GM18870 (cell line): ENCODE data around the gene ADO.
A peak's percentile ranks its signal among the peaks of the same experiment; 100 is the strongest.

ENCODE experiments used
- ATAC-seq: cut with Tn5 transposase; IDR thresholded peaks from one replicate; pipeline ENCODE4 v1.9.1; 2021; ENCODE audit warnings: moderate library complexity; ENCODE audit not compliant: unreplicated experiment

ADO gene

DNA sequence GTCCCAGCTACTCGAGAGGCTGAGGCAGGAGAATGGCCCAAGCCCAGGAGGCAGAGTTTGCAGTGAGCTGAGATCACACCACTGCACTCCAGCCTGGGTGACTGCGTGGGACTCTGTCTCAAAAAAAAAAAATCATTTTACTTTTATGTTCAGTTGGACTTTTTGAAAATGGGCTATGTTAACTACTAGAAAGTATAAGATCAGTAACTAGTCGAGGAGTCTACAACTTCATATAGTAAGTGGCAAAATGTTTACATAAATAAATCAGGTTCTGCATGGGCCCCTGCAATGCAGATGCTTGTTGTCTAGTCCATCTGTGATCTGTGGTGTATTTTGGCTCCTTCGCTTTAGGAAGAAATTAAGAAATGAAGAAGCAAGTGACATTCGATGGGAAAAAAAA lies 12.3 kb upstream of the ADO start:
- ATAC-seq: no peak

DNA sequence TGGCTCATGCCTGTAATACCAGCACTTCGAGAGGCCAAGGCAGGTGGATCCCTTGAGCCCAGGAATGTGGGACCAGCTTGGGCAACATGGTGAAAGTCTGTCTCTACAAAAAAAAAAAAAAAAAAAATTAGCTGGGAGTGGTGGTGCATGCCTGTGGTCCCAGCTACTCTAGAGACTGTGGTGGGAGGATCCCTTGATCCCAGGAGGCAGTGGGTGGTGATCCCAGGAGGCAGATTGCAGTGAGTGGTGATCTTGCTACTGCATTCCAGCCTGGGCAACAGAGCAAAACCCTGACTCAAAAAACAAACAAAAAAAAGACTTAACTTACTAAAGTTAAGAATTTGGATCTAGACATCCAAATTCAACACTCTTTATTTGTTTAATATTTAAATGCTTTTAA lies 10.2 kb upstream of the ADO start:
- ATAC-seq: no peak

DNA sequence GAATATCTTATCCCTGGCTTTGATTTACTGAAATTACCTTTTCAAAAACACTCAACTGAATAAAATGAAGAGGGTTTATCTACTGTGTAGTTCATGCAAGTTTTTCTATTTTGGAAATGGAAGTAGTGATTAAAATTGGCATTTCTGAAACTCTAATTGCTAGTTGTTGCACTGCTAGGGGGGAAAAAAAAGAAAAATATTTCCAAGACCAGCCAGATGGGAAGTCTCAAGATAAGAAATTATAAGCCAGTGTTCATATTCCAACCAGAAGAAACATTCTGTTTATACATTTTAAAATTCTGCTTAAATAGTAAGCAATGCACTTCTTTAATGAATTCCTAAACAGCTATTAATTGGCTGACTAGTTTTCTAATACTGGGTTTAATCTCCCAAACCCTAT lies 9.4 kb upstream of the ADO start:
- ATAC-seq: no peak

DNA sequence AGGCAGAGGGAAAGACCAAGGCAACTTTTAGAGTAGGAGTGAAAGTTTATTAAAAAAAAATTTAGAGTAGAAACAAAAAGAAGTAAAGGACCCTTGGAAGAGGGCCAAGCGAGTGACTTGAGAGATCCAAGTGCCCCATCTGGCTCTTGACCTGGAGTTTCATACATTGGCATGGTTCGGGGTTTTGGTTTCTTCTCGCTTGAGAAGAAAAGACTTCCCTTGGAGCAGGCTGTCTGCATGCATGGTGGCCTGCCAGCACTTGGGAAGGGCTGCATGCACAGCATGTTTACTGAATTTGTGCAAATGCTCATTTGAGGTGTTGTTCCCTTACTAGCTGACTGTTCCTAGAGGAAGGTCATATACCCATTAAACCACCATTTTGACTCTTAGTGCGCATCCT lies 8.8 kb upstream of the ADO start:
- ATAC-seq: no peak

DNA sequence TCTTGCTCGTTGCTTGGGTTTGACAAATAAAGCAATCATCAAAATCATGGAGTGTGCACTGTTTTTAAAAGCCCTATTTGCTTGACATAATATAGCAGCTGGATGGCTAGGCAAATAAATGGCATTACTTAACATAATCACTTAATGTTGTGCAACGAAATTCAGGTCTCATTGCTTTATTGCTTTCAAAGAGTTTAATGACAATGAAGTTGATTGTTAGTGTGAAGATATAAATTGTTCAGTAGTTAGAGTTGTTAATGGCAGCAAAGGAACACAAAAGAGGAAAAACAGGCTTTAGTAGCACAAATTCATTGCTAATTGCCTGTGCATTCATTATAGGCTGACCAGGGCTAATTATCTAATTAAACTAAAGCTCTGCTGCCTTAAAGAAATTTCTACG lies 7.6 kb upstream of the ADO start:
- no peak for ATAC-seq

DNA sequence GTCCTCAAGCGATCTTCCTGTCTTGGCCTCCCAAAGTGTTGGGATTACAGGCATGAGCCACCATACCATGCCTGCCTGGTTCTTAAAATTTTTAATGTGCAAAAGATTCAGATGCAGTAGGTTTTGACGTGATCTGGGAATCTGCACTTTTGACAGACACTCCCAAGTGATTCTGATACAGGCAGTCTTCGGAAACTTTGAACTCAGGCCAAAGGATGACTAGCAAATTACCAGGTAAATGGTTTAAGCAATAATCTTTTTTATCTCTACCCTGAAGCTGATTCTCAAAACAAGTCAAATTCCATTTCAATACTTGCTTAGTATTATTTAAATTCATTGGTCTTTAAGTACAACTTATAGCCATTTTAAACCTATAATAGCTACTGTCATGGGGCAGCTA lies 2.6 kb upstream of the ADO start:
- no peak for ATAC-seq

DNA sequence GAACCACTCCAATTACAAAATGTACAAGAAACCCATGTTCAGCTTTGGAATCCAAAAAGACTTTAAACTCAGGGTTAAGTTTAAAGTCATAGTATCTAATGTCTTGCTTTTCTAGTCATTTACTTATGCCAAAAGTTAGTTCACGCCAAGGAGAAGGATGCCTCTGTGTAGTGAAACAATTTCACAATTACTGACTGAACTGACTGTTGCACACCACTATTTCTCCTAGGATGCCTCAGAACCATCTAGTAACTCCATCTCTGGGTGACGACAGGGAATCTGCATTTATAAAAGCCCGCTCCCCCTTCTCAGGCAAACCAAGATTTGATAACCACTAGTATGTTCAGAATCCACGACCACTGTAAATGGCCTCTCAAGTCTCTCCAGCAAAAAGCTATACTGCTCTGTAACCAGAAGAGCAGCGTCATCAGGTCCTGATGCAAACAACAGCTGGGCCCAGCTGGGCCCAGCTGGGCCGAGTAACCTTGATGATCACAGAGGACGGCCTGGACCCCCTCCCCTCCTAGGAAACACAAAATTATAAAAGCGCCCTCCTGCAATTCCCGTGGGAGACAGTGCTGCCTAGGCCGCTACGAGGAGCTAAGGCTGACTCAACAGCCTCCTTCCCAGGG lies 680 bp upstream of the ADO start:
- ATAC-seq: no peak

DNA sequence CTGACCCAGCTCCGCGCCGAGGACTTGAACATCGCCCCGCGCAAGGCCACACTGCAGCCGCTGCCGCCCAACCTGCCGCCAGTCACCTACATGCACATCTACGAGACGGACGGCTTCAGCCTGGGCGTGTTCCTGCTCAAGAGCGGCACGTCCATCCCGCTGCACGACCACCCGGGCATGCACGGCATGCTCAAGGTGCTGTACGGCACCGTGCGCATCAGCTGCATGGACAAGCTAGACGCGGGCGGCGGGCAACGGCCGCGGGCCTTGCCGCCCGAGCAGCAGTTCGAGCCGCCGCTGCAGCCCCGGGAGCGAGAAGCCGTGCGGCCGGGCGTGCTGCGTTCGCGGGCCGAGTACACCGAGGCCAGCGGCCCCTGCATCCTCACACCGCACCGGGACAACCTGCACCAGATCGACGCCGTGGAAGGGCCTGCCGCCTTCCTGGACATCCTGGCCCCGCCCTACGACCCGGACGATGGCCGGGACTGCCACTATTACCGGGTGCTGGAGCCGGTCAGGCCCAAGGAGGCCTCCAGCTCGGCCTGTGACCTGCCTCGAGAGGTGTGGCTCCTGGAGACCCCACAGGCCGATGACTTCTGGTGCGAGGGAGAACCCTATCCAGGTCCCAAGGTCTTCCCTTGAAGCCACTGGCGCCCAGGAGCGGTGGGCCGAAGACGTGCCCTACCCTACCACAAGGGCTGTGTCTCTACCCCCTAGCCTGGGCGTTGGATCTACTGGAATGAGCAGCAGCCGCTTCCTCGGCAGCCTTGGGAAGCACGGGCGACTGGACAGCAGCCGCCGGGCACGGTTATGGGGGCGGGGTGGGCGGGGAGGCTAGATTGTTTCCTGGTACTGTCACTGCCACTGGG lies 945 bp downstream of the ADO start:
- peak; percentile 20 for ATAC-seq

DNA sequence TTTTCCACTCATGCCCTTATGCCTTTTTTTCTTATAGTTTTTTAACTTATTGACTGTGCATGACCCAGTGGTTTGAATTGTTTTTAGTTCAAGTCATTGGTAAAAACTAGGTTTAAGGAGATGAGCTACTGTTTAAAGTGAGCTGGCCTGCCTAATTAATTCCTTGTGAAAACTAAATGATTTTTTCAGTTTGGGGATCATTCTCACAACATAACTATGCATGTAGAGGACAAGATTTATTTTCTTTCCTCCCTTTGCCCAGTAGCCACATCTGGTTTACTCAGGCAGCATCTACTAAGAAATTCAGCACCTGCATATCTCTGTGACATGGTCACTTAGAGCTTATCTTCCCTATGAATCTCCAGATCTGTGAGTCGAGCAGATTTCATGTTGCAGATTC lies 1.7 kb downstream of the ADO start:
- no peak for ATAC-seq

DNA sequence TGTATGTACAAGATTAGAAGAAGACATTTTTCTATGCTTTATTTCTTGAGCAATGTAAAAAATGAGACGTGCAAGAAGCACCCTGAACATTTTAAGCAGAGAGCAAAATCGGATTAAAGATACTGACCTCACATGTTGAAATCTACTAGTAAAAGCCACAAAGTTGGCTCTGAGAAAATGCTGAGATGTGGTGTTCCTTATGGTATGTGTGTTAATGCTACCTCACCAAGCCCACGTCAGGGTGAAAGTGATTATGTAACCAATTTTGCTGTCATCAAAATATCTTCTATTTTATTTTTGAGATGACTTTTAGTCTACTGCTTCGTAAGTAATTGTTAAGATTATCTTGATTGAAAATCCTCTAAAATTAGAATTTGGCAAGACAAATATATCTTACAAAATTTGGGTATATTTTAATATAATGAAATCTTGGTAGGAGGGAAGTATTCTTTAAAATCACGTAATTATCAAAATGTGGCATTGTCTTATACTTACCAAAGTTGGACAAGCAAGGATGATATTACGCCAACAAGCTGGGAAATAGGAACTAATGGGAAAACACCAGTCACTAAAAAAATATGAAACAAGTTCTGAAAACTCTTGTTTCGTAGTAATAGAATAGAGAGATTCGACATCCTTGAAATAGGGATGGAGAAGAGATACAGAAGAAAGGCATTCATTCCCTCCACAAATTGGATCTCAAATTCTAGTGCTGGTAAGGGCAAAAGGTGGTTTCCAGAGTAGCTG lies 5.8 kb downstream of the ADO start:
- ATAC-seq: no peak

DNA sequence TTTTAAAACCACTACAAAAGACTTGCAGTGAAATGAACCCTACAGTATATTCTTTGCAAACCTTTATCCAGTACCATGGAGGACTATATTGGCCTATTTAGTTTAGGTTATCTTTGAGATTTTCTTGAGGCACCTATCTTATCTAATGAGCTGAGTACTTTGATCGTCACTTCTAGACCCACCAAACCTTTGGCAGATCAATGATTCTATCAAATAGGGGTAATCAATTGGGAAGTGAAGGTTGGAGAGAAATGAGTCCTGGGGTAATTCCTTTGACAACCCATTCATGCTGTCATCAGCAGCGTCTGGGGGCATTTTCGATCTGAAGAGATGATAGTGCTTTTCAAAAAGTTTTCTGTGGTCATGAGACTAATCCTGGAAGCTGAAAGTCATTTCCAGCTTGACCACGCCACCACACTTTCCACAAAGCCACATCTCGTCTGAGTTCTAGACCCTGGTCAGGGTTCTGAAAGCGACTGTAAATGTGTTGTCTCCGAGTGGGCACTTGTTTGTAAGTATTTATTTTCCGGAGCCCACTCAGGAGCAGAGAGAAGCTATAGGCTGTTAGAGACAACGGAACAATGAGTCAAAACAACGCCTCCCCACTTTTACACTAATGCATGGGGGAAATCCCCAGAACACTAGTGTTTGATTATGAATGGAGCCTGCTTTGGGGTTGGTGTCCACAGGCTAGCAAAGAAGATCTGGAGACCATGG lies 6.8 kb downstream of the ADO start:
- peak; percentile 52 for ATAC-seq

DNA sequence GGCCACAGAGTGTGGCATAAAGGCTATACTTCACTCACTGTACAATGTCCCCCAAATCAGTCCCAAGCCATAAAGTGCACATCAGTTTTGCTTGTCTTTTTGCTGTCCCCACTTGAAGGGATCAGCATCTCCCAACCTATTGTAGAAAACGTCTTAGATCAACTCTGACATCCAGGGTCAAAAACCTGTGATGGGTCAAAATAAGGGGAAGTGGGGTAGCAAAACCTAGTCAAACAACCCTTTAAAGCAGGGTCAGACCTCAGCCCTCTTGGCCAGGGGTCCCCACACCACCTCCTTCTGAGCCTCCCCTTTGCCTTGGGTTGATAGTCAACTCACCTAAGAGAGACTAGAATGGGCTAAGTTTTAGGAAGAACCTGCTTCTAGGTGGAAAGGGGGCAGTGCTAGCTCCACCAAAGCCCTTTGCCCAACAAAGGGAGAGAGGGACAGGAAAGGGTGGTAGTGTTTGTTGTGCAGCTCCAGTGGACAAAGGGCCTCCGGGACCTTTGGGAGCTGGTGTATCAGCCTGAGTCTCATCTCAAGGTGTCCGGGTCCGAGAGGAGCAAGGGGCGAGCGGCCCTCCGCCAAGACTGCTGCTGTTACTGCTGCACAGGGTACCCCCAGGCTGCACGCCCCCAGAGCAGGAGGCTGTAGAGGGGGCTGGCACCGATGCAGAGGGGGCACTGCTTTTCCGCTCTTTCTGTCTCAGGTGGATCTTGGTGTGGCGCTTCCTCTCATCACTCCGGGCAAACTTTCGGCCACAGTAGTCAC lies 8.3 kb downstream of the ADO start:
- ATAC-seq: no peak

DNA sequence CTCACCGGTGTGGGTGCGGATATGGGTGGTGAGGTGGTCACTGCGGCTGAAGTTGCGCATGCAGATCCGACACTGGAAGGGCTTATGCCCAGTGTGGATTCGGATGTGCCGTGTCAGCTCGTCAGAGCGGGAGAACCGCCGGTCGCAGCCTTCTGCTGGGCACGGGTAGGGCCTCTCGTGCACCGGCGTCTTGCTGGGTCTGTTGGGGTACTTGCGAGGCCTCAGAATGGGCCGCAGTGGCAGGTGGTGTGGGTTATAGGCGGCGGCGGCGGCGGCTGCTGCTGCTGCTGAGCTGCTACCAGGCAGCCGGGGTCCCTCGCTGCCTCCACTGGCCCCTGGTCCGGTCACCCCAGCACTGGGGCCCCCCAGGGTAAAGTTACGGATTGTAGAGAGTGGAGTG lies 8.9 kb downstream of the ADO start:
- ATAC-seq: no peak

DNA sequence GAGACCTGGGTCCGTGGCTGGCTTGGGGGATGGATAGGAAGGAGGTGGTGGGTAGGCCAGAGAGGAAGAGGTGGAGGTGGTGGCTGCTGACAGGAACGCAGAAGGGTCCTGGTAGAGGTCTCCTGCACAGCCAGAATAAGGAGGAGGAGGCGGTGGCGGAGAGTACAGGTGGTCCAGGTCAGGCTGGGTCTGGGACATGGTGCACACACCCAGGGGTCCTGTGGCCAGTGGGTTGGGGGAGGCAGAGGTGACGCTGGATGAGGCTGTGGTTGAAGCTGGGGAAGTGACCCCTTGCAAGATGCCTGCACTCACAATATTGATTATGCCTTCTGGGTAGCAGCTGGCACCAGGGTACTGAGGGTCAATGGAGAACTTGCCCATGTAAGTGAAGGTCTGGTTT lies 9.5 kb downstream of the ADO start:
- no peak for ATAC-seq

DNA sequence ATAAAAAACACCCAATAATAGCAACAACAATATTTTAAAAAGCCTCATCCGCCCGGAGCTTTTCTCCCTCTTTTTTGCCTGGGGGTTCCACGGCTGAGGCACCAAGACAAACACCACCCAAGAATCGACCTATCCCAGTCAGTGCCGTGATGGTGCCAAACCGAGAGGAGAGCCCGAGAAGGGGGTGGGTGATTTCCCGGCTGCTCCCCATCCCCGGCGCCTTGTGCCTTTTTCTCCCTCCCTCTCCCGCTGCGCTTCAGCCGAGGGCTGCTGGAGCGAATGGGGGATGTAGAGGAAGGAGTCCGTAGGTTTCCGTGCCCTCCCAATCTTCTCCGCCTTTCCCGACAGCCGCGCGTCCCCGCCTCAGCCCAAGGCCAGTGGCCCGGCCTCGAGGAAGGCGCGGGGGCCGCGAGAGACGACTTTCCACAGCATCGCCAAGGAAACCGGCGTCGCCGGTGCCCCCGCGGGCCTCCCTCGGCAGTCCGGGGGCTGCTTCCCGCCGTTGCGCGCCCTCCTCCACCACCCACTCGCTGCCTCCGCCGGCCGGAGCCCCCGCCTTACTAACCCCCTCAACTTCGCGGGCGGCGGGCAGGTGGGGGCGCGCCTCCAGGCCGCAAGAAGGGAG lies 10.3 kb downstream of the ADO start:
- ATAC-seq: no peak

DNA sequence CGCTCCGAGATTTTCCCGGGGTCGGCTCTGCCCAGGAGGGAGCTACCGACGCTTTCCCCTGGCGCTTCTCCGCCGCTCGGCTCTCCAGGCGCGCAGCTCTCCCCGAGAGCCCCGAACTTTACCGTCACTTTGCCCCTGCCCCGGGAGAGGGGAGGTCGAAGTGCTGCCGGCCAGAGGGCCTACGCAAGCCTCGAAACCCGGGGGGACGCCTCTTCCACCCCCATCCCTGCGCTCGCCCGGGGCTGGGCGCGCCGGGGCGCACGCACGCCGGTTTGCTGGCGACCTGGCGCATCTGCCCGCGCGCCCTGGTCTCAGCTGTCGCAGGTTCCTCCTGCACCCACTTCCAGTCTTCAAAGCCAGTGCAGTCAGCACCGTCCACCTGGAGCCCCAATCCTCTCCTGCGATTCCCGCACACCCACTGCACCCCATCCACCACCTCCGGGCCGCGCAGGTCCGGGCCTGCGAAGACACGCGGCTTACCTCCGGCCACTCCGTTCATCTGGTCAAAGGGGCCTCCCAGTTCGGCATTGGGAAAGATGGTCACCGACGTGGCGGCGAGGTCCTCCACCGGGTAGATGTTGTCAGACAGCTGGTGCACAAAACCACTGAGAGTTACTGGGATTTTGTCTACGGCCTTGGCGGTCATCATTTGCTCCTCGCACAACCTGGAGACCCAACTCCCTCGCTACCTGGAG lies 11.0 kb downstream of the ADO start:
- no peak for ATAC-seq

DNA sequence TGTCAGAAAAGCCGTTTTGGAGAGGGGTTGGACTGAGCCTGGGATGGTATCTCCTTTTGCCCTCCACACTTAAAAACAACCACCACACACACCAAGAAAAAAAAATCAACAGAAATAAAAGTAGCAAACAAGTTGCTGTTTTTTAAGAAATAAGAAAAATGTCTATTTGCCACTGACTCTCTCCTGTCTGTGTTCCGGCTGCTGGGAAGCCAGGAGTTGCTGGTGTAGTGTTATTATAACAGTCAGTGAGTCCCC lies 11.5 kb downstream of the ADO start:
- no peak for ATAC-seq

DNA sequence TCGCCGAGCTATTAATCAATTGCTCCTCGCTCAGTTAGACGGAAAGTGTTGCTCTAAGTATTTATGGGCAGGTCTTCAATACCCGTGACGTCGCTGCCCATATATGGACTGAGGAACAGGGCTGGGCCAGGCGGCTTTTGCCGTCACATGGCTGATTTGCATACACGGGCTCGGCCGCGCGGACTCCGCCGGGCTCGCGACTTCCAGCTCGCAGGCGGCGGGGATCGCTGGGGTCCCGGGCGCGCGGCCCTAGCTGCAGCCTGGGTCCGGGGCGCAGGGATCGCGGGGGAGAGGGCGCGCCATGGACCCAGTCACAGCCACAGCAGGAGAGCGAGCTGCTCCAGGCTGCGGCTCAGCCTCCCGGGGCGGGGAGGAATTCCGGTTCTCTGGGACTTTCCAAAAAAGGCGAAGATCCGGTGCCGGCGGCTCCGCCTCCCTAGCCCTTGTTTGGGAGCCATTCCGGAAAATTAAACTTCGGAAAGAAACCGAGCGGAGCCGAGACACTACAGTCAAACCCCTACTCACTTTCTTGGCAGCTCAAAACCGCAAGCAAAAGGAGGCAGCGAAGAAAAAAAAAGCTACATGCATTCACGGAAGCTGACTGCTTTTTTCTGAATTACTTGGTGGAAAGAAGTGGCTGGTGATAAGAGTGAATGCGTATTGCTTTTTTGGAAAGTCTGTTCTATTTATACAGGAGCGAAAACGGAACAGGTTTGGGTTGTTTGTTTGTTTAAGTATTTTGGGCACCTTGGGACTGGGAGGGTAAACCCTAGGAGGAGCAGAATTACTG lies 12.0 kb downstream of the ADO start, which contains the start of gene EGR2:
TSS of gene EGR2 (minus strand) at position 36 of the 790 bp plus-strand sequence. CDS start 337 bp downstream, outside the sequence.
- peak; percentile 81 for ATAC-seq
